Measurements from ENCODE around the gene ABCA2.

Gene ABCA2

DNA sequence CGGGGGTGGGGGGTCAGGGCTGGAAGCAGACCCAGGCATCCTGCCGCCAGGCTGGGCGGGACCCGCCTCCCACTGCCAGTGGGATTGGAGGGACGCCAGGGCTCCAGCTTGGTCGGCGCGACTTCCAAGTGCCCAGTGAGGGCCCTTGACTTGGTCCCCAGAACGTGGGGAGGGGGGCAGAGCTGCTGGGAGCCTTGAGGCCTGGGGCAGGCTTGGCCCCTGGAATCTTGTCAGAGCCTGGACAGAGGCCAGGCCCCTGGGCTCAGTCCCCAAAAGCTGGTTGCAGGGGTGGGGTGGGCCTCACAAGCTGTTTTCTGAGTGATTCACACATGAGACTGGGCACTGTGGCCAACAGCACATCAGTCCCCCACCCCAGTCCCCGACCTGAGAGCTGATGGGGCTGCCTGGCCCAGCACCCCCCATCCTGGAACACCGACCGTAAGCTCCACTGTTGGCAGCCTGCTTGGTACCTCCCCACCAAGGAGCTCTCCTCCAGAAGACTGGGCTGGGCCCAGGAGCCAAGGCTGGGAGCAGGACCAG lies 32.2 kb downstream of the ABCA2 start:
- no peak for TF ChIP-seq CTCF (IDR thresholded peaks at IDR 0.05; ENCODE audit: control insufficient read depth, insufficient read depth, low read depth, low read length, missing control alignments)
- H3K4me3 ChIP-seq (ENCODE audit: control insufficient read depth, low read depth, low read length) = no peak overlapping the region
- DNase-seq (ENCODE audit: low read depth) = no peak

- no peak for TF ChIP-seq CTCF (IDR thresholded peaks at IDR 0.05; ENCODE audit: control insufficient read depth, insufficient read depth, low read depth, low read length, missing control alignments)
- DNase-seq (ENCODE audit: low read depth) = no peak
- H3K4me3 ChIP-seq (ENCODE audit: control insufficient read depth, low read depth, low read length) = no peak overlapping the region
Observed at GRCh38 chr9:136995362-136995761, 32.7 kb downstream of the ABCA2 start.

DNA sequence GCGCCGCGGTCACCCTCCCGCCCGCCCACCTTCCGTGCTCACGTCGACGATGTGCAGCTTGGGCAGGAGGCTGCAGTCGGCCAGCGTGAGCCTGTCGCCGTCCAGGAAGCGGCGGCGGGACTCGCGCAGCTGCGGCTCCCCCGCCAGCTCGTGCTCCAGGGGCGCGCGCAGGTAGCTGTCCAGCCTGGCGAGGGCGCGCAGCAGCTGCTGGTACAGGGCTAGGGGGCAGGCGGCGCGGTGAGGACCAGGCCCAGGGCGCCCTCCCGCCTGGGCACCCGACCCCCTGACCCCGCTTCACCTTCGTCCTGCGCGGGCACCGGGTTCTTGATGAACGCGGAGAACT lies 33.2 kb downstream of the ABCA2 start:
- DNase-seq (ENCODE audit: low read depth) = no peak
- no peak for TF ChIP-seq CTCF (IDR thresholded peaks at IDR 0.05; ENCODE audit: control insufficient read depth, insufficient read depth, low read depth, low read length, missing control alignments)
- H3K4me3 ChIP-seq (ENCODE audit: control insufficient read depth, low read depth, low read length) = no peak overlapping the region

DNA sequence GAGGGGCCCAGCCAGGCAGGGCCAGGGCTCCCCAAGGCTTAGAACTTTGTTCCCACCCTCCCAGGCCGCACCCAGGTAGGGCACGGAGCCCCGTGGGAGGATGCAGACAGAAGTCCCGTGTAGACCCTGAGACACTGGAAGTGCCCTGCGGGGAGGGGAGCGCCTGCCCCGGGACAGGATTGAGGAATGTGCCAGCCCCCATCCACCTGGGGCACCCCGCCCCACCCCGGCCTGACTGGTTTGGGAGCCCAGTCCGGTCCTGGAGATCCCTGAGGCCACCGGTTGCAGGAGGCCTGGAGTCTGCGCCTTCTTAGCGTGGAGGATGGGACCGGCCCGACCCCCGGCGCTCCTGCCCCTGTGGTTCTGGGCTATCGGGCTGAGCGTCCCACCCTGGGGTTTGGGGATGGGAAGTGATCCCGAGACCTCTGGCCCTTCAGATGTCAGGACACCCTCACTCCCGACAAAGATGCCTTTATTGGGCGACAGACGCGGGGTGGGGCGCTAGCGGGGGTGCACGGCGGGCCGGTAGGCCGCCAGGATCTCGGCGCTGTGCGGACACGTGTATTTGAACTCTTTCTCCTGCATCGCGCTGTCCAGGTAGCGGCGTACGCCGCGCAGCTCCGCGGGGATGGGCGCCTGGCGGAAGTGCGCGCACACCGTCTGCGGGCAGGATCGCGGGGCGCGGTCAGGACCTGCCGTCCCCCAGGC lies 33.7 kb downstream of the ABCA2 start:
- no peak overlapping the region for H3K4me3 ChIP-seq (ENCODE audit: control insufficient read depth, low read depth, low read length)
- DNase-seq (ENCODE audit: low read depth) = no peak
- TF ChIP-seq CTCF (IDR thresholded peaks at IDR 0.05; ENCODE audit: control insufficient read depth, insufficient read depth, low read depth, low read length, missing control alignments) = no peak

GRCh38 chr9:136992819-136993369 lies 35.1 kb downstream of the ABCA2 start:
- H3K4me3 ChIP-seq (ENCODE audit: control insufficient read depth, low read depth, low read length) = peak overlapping the region; percentile 79
- DNase-seq (ENCODE audit: low read depth) = no peak
- TF ChIP-seq CTCF (IDR thresholded peaks at IDR 0.05; ENCODE audit: control insufficient read depth, insufficient read depth, low read depth, low read length, missing control alignments) = no peak

DNA sequence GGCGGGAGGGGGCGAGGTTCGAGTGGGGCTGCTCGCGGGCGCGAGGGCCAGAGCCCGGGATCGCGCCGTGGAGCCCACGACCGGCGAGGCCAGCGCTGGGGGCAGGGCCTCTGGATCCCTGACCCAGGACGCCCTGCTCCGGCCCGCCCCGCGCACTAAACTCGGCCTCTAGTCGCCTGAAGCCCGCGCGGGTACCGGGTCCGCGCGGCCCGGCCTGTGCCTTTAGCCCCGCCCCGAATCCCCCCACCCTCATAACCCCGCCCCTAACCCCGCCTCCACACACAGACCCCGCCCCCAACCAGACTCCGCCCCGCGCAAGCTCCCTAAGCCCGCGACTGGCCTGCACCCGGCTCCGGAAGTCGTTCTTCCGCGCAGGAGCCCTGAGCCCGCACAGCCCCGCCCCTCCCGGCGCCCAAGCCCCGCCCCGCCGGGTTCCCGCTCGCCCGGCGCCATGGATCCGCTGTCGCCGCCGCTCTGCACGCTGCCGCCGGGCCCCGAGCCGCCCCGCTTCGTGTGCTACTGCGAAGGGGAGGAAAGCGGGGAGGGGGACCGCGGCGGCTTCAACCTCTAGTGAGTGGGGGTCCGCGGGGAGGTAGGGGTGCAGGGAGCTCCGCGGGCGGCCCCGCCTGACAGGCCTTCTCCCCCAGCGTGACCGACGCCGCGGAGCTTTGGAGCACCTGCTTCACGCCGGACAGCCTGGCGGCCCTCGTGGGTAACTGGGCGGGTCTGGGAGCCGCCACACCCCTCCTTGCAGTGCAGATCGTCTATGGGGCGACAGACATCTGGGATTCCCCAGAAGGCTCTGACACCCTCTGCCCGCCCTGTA lies 35.8 kb downstream of the ABCA2 start, which contains the start of gene PAXX:
Gene PAXX (plus strand): TSS at position 430 of the 826 bp plus-strand sequence. CDS start 22 bp downstream, at position 452.
- peak; percentile 34 for DNase-seq (ENCODE audit: low read depth)
- TF ChIP-seq CTCF (IDR thresholded peaks at IDR 0.05; ENCODE audit: control insufficient read depth, insufficient read depth, low read depth, low read length, missing control alignments) = no peak

More for the DNA sequence above, 35.8 kb downstream of the ABCA2 start, which contains the start of gene PAXX:
- H3K4me3 ChIP-seq (ENCODE audit: control insufficient read depth, low read depth, low read length) = peak within 1 kb of the TSS; percentile 79
